WTC11 (cell line): Measurements from ENCODE around the gene BLOC1S4. TPM values are rescaled to one million over a fixed set of nuclear protein-coding genes. Genes with fewer than 3 reads are reported as not detected.

Experiments
- ATAC-seq: fragments of 200-7000 bp; cut with Tn5 transposase; 2 replicates; pipeline ENCODE4 v1.10.0; 2021; ENCODE audit warnings: mild to moderate bottlenecking, moderate library complexity
- CTCF ChIA-PET: fragments of 300-600 bp; sonication (Branson Sonifier 250); formaldehyde crosslinking; loops from one replicate; lab custom pipeline; 2021; ENCODE audit warnings: antibody characterized with exemption; lab: Charles Lee
- POLR2A ChIA-PET: fragments of 350-600 bp; sonication (Branson Sonifier 250); formaldehyde crosslinking; loops from one replicate; lab custom pipeline; 2021; ENCODE audit warnings: antibody characterized with exemption; lab: Charles Lee
- DNase-seq: peaks from one replicate; pipeline ENCODE4 v3.0.0; 2021; ENCODE audit warnings: low spot score
- H3K27ac Mint-ChIP-seq: 2 replicates; pipeline ENCODE4 v1.8.0; 2021; ENCODE audit warnings: mixed read lengths
- H3K27me3 Mint-ChIP-seq: 2 replicates; pipeline ENCODE4 v1.8.0; 2021; ENCODE audit warnings: low read depth, mild to moderate bottlenecking, moderate library complexity, mixed read lengths
- H3K36me3 Mint-ChIP-seq: 2 replicates; pipeline ENCODE4 v1.8.0; 2021; ENCODE audit warnings: mixed read lengths
- H3K4me1 Mint-ChIP-seq: 2 replicates; pipeline ENCODE4 v1.8.0; 2022; ENCODE audit warnings: mixed read lengths
- H3K4me3 Mint-ChIP-seq: 2 replicates; pipeline ENCODE4 v1.8.0; 2021; ENCODE audit warnings: mild to moderate bottlenecking, moderate library complexity, mixed read lengths
- H3K9me3 Mint-ChIP-seq: 2 replicates; pipeline ENCODE4 v1.8.0; 2021; ENCODE audit warnings: mixed read lengths
- CDX4 ChIP-seq: fragments of 250-450 bp; sonication (Bioruptor Pico); IDR thresholded peaks from 2 replicates; pipeline ENCODE4 v1.9.0; 2021; ENCODE audit warnings: moderate library complexity, mild to moderate bottlenecking, inconsistent platforms, borderline replicate concordance
- CREM ChIP-seq: sonication (generic); formaldehyde crosslinking; IDR thresholded peaks from 2 replicates; pipeline ENCODE4 v1.8.1; 2022; ENCODE audit warnings: mild to moderate bottlenecking, missing genetic modification reagents, moderate library complexity
- MXD4 ChIP-seq: fragments of 250-450 bp; sonication (Bioruptor Pico); IDR thresholded peaks from 2 replicates; pipeline ENCODE4 v1.8.0; 2021; ENCODE audit warnings: mild to moderate bottlenecking, moderate library complexity, borderline replicate concordance
- PREB ChIP-seq: sonication (generic); formaldehyde crosslinking; IDR thresholded peaks from 2 replicates; pipeline ENCODE4 v1.8.1; 2022; ENCODE audit warnings: mild to moderate bottlenecking, missing genetic modification reagents, moderate library complexity, borderline replicate concordance
- RELA ChIP-seq: sonication (generic); formaldehyde crosslinking; IDR thresholded peaks from 2 replicates; pipeline ENCODE4 v1.8.1; 2022; ENCODE audit warnings: missing genetic modification reagents, mild to moderate bottlenecking, borderline replicate concordance
- SMAD4 ChIP-seq: sonication (generic); formaldehyde crosslinking; IDR thresholded peaks from 2 replicates; pipeline ENCODE4 v1.8.0; 2022; ENCODE audit warnings: mild to moderate bottlenecking, missing genetic modification reagents
- TCF7 ChIP-seq: sonication (generic); formaldehyde crosslinking; IDR thresholded peaks from 2 replicates; pipeline ENCODE4 v1.8.0; 2022; ENCODE audit warnings: mild to moderate bottlenecking, low read depth, missing genetic modification reagents, moderate library complexity
- ZNF263 ChIP-seq: sonication (generic); formaldehyde crosslinking; IDR thresholded peaks from 2 replicates; pipeline ENCODE4 v1.8.1; 2022; ENCODE audit warnings: low read depth, mild to moderate bottlenecking, moderate library complexity, missing genetic modification reagents
- ZNF317 ChIP-seq: sonication (generic); formaldehyde crosslinking; IDR thresholded peaks from 2 replicates; pipeline ENCODE4 v1.8.1; 2023; ENCODE audit warnings: low read depth, mild to moderate bottlenecking, moderate library complexity, missing genetic modification reagents, borderline replicate concordance
- ZNF396 ChIP-seq: fragments of 250-450 bp; sonication (Bioruptor Pico); IDR thresholded peaks from 2 replicates; pipeline ENCODE4 v1.8.0; 2021; ENCODE audit warnings: mild to moderate bottlenecking, moderate library complexity, borderline replicate concordance
- ZNF512 ChIP-seq: sonication (generic); formaldehyde crosslinking; IDR thresholded peaks from 2 replicates; pipeline ENCODE4 v1.8.1; 2022; ENCODE audit warnings: missing genetic modification reagents, borderline replicate concordance
- ZNF671 ChIP-seq: fragments of 250-450 bp; sonication (Bioruptor Pico); IDR thresholded peaks from 2 replicates; pipeline ENCODE4 v1.8.0; 2021; ENCODE audit warnings: mild to moderate bottlenecking
- total RNA-seq: library from RNA; stranded (reverse); gene quantifications from 3 replicates; pipeline ENCODE4 v1.2.3, GENCODE V29; 2021
- TF ChIP-seq, protein P1 (sequence below): sonication (generic); formaldehyde crosslinking; conservative IDR thresholded peaks from 2 replicates; pipeline ENCODE4 v1.8.1; 2022; ENCODE audit warnings: mild to moderate bottlenecking, missing genetic modification reagents
- TF ChIP-seq, protein P2 (sequence below): fragments of 250-450 bp; sonication (Bioruptor Pico); IDR thresholded peaks from 2 replicates; pipeline ENCODE4 v1.9.0; 2021; ENCODE audit warnings: mild to moderate bottlenecking
- TF ChIP-seq, protein P3 (sequence below): sonication (generic); formaldehyde crosslinking; IDR thresholded peaks from 2 replicates; pipeline ENCODE4 v1.8.1; 2023; ENCODE audit warnings: mild to moderate bottlenecking, missing genetic modification reagents, moderate library complexity

BLOC1S4 gene
- total RNA-seq, 1 experiment from 2014 or later = 21.4 TPM

- TF ChIP-seq, protein P1, sequence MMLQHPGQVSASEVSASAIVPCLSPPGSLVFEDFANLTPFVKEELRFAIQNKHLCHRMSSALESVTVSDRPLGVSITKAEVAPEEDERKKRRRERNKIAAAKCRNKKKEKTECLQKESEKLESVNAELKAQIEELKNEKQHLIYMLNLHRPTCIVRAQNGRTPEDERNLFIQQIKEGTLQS (CRISPR knock-in tag) = no peak
- no peak for TF ChIP-seq PREB (CRISPR knock-in tag)
- no peak for TF ChIP-seq MXD4 (CRISPR knock-in tag)
- TF ChIP-seq ZNF396 = peak; percentile 8; the same call in 1 of the 2 replicates
- TF ChIP-seq ZNF317 (CRISPR knock-in tag) = 0 out of 2 replicates have a peak, but pooled peaks have one; percentile 55
- no peak for TF ChIP-seq ZNF671 (CRISPR knock-in tag)
- no peak for TF ChIP-seq RELA
- no peak for TF ChIP-seq CDX4 (CRISPR knock-in tag)
- TF ChIP-seq CREM = peak; percentile 70
- TF ChIP-seq, protein P2, sequence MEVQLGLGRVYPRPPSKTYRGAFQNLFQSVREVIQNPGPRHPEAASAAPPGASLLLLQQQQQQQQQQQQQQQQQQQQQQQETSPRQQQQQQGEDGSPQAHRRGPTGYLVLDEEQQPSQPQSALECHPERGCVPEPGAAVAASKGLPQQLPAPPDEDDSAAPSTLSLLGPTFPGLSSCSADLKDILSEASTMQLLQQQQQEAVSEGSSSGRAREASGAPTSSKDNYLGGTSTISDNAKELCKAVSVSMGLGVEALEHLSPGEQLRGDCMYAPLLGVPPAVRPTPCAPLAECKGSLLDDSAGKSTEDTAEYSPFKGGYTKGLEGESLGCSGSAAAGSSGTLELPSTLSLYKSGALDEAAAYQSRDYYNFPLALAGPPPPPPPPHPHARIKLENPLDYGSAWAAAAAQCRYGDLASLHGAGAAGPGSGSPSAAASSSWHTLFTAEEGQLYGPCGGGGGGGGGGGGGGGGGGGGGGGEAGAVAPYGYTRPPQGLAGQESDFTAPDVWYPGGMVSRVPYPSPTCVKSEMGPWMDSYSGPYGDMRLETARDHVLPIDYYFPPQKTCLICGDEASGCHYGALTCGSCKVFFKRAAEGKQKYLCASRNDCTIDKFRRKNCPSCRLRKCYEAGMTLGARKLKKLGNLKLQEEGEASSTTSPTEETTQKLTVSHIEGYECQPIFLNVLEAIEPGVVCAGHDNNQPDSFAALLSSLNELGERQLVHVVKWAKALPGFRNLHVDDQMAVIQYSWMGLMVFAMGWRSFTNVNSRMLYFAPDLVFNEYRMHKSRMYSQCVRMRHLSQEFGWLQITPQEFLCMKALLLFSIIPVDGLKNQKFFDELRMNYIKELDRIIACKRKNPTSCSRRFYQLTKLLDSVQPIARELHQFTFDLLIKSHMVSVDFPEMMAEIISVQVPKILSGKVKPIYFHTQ (CRISPR knock-in tag) = no peak
- no peak for TF ChIP-seq SMAD4 (CRISPR knock-in tag)
- TF ChIP-seq TCF7 = peak; percentile 60; the same call in 1 of the 2 replicates
- TF ChIP-seq ZNF512 (CRISPR knock-in tag) = no peak
- TF ChIP-seq, protein P3, sequence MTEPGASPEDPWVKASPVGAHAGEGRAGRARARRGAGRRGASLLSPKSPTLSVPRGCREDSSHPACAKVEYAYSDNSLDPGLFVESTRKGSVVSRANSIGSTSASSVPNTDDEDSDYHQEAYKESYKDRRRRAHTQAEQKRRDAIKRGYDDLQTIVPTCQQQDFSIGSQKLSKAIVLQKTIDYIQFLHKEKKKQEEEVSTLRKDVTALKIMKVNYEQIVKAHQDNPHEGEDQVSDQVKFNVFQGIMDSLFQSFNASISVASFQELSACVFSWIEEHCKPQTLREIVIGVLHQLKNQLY (CRISPR knock-in tag) = no peak
Measured at GRCh38 chr4:6716018-6716911, at the start of gene BLOC1S4 (continued).

DNA sequence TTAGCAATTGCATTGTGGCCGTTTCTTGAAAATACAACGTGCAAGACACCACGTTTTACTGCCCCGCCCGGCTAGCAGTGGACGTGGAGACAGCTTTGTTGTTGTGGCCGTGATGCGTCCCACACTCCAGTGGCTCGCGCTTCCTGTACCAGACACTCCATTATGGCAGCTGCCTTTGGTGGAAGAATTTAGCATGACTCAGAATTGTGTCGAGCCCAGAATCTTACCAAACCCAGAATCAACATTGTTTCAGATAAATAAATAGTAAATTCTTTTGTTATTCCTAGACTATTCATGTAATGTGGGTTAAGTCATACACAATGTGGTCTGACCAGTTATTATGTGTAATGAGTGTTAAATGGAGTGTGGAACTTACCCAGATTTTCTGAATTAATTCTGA is 47.6 kb upstream of the BLOC1S4 start:
- no peak for TF ChIP-seq SMAD4 (CRISPR knock-in tag)
- no peak for TF ChIP-seq ZNF263 (CRISPR knock-in tag)
- H3K4me1 Mint-ChIP-seq = peaks cover 1% of the 10 kb centered on the region; the same call in 1 of the 2 replicates
- H3K9me3 Mint-ChIP-seq = peaks cover 2% of the 10 kb centered on the region; the same call in 1 of the 2 replicates
- no peak overlapping the region for H3K27ac Mint-ChIP-seq
- no peak overlapping the region for H3K4me3 Mint-ChIP-seq
- ATAC-seq (no peak), DNase-seq (no peak)
- CTCF ChIA-PET = no interaction called here
- peaks cover 19% of the 10 kb centered on the region for H3K27me3 Mint-ChIP-seq
- H3K36me3 Mint-ChIP-seq = no peaks in the 10 kb centered on the region
- POLR2A ChIA-PET = interaction anchor here (0.7 kb wide), 1 partner anchor 375 kb away, joined by 3 read pairs; no protein-coding TSS in a partner anchor
